CD4-positive, alpha-beta T cell (primary cell): ENCODE measurements around the gene TSPYL2. TPM values are rescaled to one million over a fixed set of nuclear protein-coding genes. Genes with fewer than 3 reads are reported as not detected.

ENCODE experiments used
- ATAC-seq: fragments of 200-7000 bp; cut with Tn5 transposase; one replicate; pipeline ENCODE4 v1.10.0; 2022; ENCODE audit warnings: mild to moderate bottlenecking; ENCODE audit not compliant: poor library complexity
- CTCF ChIA-PET: fragments of 350-600 bp; sonication (Branson Sonifier 250); formaldehyde crosslinking; loops from one replicate; lab custom pipeline; 2021; ENCODE audit warnings: antibody characterized with exemption, inconsistent platforms; lab: Charles Lee
- POLR2A ChIA-PET: fragments of 350-600 bp; sonication (Branson Sonifier 250); formaldehyde crosslinking; loops from one replicate; lab custom pipeline; 2021; ENCODE audit warnings: antibody characterized with exemption, inconsistent platforms; lab: Charles Lee
- DNase-seq, 14 experiments: peaks; one replicate each; pipeline ENCODE4 v3.0.0-alpha.2; 2013 to 2020; ENCODE audit warnings: mixed read lengths in 2 of 14
- H3K27ac ChIP-seq, 2 donors: one replicate each; pipeline versions ENCODE4 v1.5.1 to v1.7.0; 2013; ENCODE audit warnings: low read length in 2 of 2, low read depth in 1 of 2, mild to moderate bottlenecking in 1 of 2
- H3K27me3 ChIP-seq, 2 experiments: 1 replicate in 1 of 2; 2 replicates in 1 of 2; pipeline versions ENCODE4 v1.6.1 to v1.7.0; 2013; ENCODE audit warnings: low read length in 2 of 2, control low read depth in 1 of 2, mild to moderate bottlenecking in 1 of 2, moderate library complexity in 1 of 2; ENCODE audit not compliant: insufficient read depth in 2 of 2, control insufficient read depth in 1 of 2
- H3K36me3 ChIP-seq: one replicate; pipeline ENCODE4 v1.6.1; 2013; ENCODE audit warnings: low read length, control low read depth; ENCODE audit not compliant: insufficient read depth
- H3K4me1 ChIP-seq: one replicate; pipeline ENCODE4 v1.6.1; 2013; ENCODE audit warnings: low read length, control low read depth; ENCODE audit not compliant: insufficient read depth
- H3K4me3 ChIP-seq: one replicate; pipeline ENCODE4 v1.5.1; 2013; ENCODE audit warnings: mild to moderate bottlenecking, low read length, moderate library complexity
- H3K9me3 ChIP-seq, 2 experiments: 1 replicate in 1 of 2; 2 replicates in 1 of 2; pipeline versions ENCODE4 v1.6.1 to v1.7.0; 2013; ENCODE audit warnings: low read length in 2 of 2, mild to moderate bottlenecking in 2 of 2, control low read depth in 1 of 2, moderate library complexity in 1 of 2; ENCODE audit not compliant: control insufficient read depth in 1 of 2, insufficient read depth in 1 of 2
- H3K27ac Mint-ChIP-seq: one replicate; pipeline ENCODE4 v1.8.0; 2020; ENCODE audit warnings: mixed read lengths
- H3K27me3 Mint-ChIP-seq: one replicate; pipeline ENCODE4 v1.8.0; 2021; ENCODE audit warnings: mixed read lengths
- H3K36me3 Mint-ChIP-seq: one replicate; pipeline ENCODE4 v1.8.0; 2021; ENCODE audit warnings: low read depth, mixed read lengths
- H3K4me1 Mint-ChIP-seq: one replicate; pipeline ENCODE4 v1.8.0; 2021; ENCODE audit warnings: low read depth, mixed read lengths
- H3K4me3 Mint-ChIP-seq: one replicate; pipeline ENCODE4 v1.8.0; 2020; ENCODE audit warnings: mild to moderate bottlenecking, mixed read lengths
- H3K9me3 Mint-ChIP-seq: one replicate; pipeline ENCODE4 v1.8.0; 2020; ENCODE audit warnings: mixed read lengths
- CTCF ChIP-seq: fragments of 200-600 bp; IDR thresholded peaks from one replicate; pipeline ENCODE4 v1.8.0; 2022; ENCODE audit warnings: antibody characterized with exemption, mild to moderate bottlenecking
- intact Hi-C, 2 experiments: fragments of 100-400 bp; cut with DNase I in 1 of 2; cut with micrococcal nuclease in 1 of 2; formaldehyde crosslinking; loops; one replicate each; pipeline versions ENCODE4 v1.15.1 to v1.9.0; 2023 to 2025; cut with DNase I, micrococcal nuclease
- total RNA-seq, 174 experiments: library from RNA in 2 of 174; stranded (reverse) in 2 of 174; gene quantifications; one replicate each; pipeline ENCODE4 v1.2.3 and lab custom pipeline; 2021 to 2026

Gene TSPYL2
- total RNA-seq, 2 experiments from 2014 or later: 428 to 461 TPM

- Histone ChIP-seq H3K27me3 (no peaks in the 10 kb centered on the region), H3K27ac (no peak overlapping the region), H3K36me3 (no peaks in the 10 kb centered on the region), H3K4me1 (peaks cover 9% of the 10 kb centered on the region), H3K9me3 (no peaks in the 10 kb centered on the region), H3K4me3 (no peak overlapping the region)
- TF ChIP-seq CTCF: no peak
- no peak for ATAC-seq
- ChIA-PET CTCF (no interaction called here), POLR2A (no interaction called here)
- Mint-ChIP-seq H3K27me3 (no peaks in the 10 kb centered on the region), H3K4me3 (no peak overlapping the region), H3K9me3 (no peaks in the 10 kb centered on the region), H3K27ac (no peak overlapping the region), H3K4me1 (no peaks in the 10 kb centered on the region), H3K36me3 (no peaks in the 10 kb centered on the region)
- intact Hi-C loops: no loop called here
- DNase-seq: no peak
Measured at GRCh38 chrX:53056292-53056691, 25.9 kb upstream of the TSPYL2 start.

- no peaks in the 10 kb centered on the region for H3K9me3 Mint-ChIP-seq
Measured at GRCh38 chrX:53065104-53065503, 17.1 kb upstream of the TSPYL2 start.

DNA sequence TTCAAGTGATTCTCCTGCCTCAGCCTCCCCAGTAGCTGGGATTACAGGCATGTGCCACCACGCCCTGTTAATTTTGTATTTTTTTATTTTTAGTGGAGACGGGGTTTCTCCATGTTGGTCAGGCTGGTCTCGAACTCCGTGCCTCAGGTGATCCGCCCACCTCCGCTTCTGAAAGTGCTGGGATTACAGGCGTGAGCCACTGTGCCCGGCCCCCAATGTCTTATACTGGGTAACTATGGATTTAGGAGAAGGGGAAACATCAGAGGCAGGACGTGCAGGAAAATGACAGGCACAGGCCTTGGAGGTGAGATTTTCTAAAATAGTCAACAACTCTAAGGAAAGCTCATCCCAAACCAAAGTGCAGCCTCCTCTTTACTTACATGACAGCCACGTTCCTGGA, 11.1 kb upstream of the TSPYL2 start:
- no peaks in the 10 kb centered on the region for H3K36me3 ChIP-seq
- H3K4me3 ChIP-seq: no peak overlapping the region
- H3K27me3 ChIP-seq: no peaks in the 10 kb centered on the region
- H3K27ac Mint-ChIP-seq: peak overlapping the region; percentile 89
- intact Hi-C loops: loop anchor here in 1 of 2 experiments (1.0 kb wide), 2 partner anchors 18 to 22 kb away; no protein-coding TSS in a partner anchor
- no peak overlapping the region for H3K4me3 Mint-ChIP-seq
- no peak for ATAC-seq
- no peaks in the 10 kb centered on the region for H3K36me3 Mint-ChIP-seq
- no peaks in the 10 kb centered on the region for H3K27me3 Mint-ChIP-seq
- TF ChIP-seq CTCF: no peak
- DNase-seq: no peak
- peaks cover 17% of the 10 kb centered on the region for H3K4me1 Mint-ChIP-seq
- H3K9me3 Mint-ChIP-seq: no peaks in the 10 kb centered on the region
- no peak overlapping the region for H3K27ac ChIP-seq
- POLR2A ChIA-PET: no interaction called here
- no peaks in the 10 kb centered on the region for H3K9me3 ChIP-seq
- CTCF ChIA-PET: interaction anchor here (2.0 kb wide), 1 partner anchor 8 kb away, joined by 4 read pairs; no protein-coding TSS in a partner anchor
- peaks cover 11% of the 10 kb centered on the region for H3K4me1 ChIP-seq

More at GRCh38 chrX:53065104-53065503, 17.1 kb upstream of the TSPYL2 start:
- ATAC-seq (no peak), DNase-seq (no peak)
- intact Hi-C loops: no loop called here
- CTCF ChIA-PET: no interaction called here
- H3K36me3 ChIP-seq: no peaks in the 10 kb centered on the region
- H3K4me3 ChIP-seq: no peak overlapping the region
- Mint-ChIP-seq H3K4me1 (no peaks in the 10 kb centered on the region), H3K27ac (no peak overlapping the region), H3K4me3 (no peak overlapping the region), H3K27me3 (no peaks in the 10 kb centered on the region), H3K36me3 (no peaks in the 10 kb centered on the region)
- H3K27ac ChIP-seq: no peak overlapping the region
- H3K9me3 ChIP-seq: no peaks in the 10 kb centered on the region
- POLR2A ChIA-PET: no interaction called here
- no peak for TF ChIP-seq CTCF
- H3K4me1 ChIP-seq: no peaks in the 10 kb centered on the region
- no peaks in the 10 kb centered on the region for H3K27me3 ChIP-seq
